Stimulated activated naive B cell treated with anti-CD40 and anti-IgM and Interleukin-4, amounts not matched to agents 10 μg/mL and 1 μg/mL and 100 μg/mL, for 72 hours (primary cell): ENCODE data around the gene DLGAP3.

ENCODE experiments used
- ATAC-seq, 2 donors: fragments of 150-1000 bp; cut with Tn5 transposase; replicated peaks; 2 replicates each; pipeline ENCODE4 v1.10.0; 2021; ENCODE audit warnings: moderate library complexity in 1 of 2
- DNase-seq: peaks from one replicate; pipeline ENCODE4 v3.0.0; 2021
- H3K27ac Mint-ChIP-seq: one replicate; pipeline ENCODE4 v1.8.0; 2022; ENCODE audit warnings: mild to moderate bottlenecking, mixed read lengths
- H3K27me3 Mint-ChIP-seq, 2 donors: one replicate each; pipeline ENCODE4 v1.8.0; 2022; ENCODE audit warnings: mixed read lengths in 2 of 2
- H3K36me3 Mint-ChIP-seq, 2 donors: one replicate each; pipeline ENCODE4 v1.8.0; 2022; ENCODE audit warnings: mixed read lengths in 2 of 2, mild to moderate bottlenecking in 1 of 2
- H3K4me1 Mint-ChIP-seq, 2 donors: one replicate each; pipeline ENCODE4 v1.8.0; 2022; ENCODE audit warnings: mixed read lengths in 2 of 2, mild to moderate bottlenecking in 1 of 2
- H3K4me3 Mint-ChIP-seq, 2 donors: one replicate each; pipeline ENCODE4 v1.8.0; 2022; ENCODE audit warnings: mild to moderate bottlenecking in 2 of 2, mixed read lengths in 2 of 2, moderate library complexity in 1 of 2
- H3K9me3 Mint-ChIP-seq, 2 donors: one replicate each; pipeline ENCODE4 v1.8.0; 2022; ENCODE audit warnings: mixed read lengths in 2 of 2, mild to moderate bottlenecking in 1 of 2

Gene DLGAP3

GRCh38 chr1:34859446-34860200, 69.8 kb downstream of the DLGAP3 start, which contains the start of gene SMIM12:
Gene SMIM12 (minus strand): TSS chr1:34859749. CDS start chr1:34855977, 3,772 bp downstream.
- Mint-ChIP-seq H3K4me1 (peaks cover 26 to 44% of the 10 kb centered on the region in 2 donors), H3K27ac (peak within 1 kb of the TSS; percentile 98), H3K36me3 (peaks cover 9 to 13% of the 10 kb centered on the region in 2 donors), H3K27me3 (no peaks in the 10 kb centered on the region), H3K9me3 (no peaks in the 10 kb centered on the region), H3K4me3 (peak within 1 kb of the TSS; percentile 91 to 99)
- DNase-seq (peak; percentile 92), ATAC-seq (peak; percentile 97 to 99)

- no peaks in the 10 kb centered on the region for H3K9me3 Mint-ChIP-seq
- DNase-seq (peak; percentile 6), ATAC-seq (peak; percentile 28 to 34)
- H3K27ac Mint-ChIP-seq = peak overlapping the region; percentile 98
- peaks cover 24 to 39% of the 10 kb centered on the region in 2 donors for H3K4me1 Mint-ChIP-seq
- peak overlapping the region; percentile 91 to 99 for H3K4me3 Mint-ChIP-seq
- H3K36me3 Mint-ChIP-seq = peaks cover 10 to 13% of the 10 kb centered on the region in 2 donors
- H3K27me3 Mint-ChIP-seq = no peaks in the 10 kb centered on the region
Measured at GRCh38 chr1:34858901-34859445, 70.5 kb downstream of the DLGAP3 start.

- H3K36me3 Mint-ChIP-seq = peaks cover 27 to 29% of the 10 kb centered on the region in 2 donors
- H3K4me1 Mint-ChIP-seq = peaks cover 29 to 41% of the 10 kb centered on the region in 2 donors
- no peaks in the 10 kb centered on the region for H3K9me3 Mint-ChIP-seq
- no peak overlapping the region for H3K4me3 Mint-ChIP-seq
- ATAC-seq (no peak), DNase-seq (no peak)
- no peaks in the 10 kb centered on the region for H3K27me3 Mint-ChIP-seq
- H3K27ac Mint-ChIP-seq = no peak overlapping the region
Measured at GRCh38 chr1:34856697-34857096, 72.8 kb downstream of the DLGAP3 start.

- peaks cover 45 to 53% of the 10 kb centered on the region in 2 donors for H3K36me3 Mint-ChIP-seq
- peak overlapping the region; percentile 49 for H3K27ac Mint-ChIP-seq
- DNase-seq = peak; percentile 76
Measured at GRCh38 chr1:34852677-34853217, 76.7 kb downstream of the DLGAP3 start.

GRCh38 chr1:34851431-34852105, 77.9 kb downstream of the DLGAP3 start:
- ATAC-seq = no peak
- Mint-ChIP-seq H3K9me3 (no peaks in the 10 kb centered on the region), H3K4me3 (no peak overlapping the region), H3K27me3 (no peaks in the 10 kb centered on the region), H3K4me1 (peaks cover 10 to 13% of the 10 kb centered on the region in 2 donors), H3K36me3 (peaks cover 45 to 54% of the 10 kb centered on the region in 2 donors), H3K27ac (no peak overlapping the region)
- no peak for DNase-seq

More at GRCh38 chr1:34852677-34853217, 76.7 kb downstream of the DLGAP3 start:
- Mint-ChIP-seq H3K4me1 (peaks cover 16% of the 10 kb centered on the region in 2 donors), H3K27me3 (no peaks in the 10 kb centered on the region), H3K4me3 (no peak overlapping the region), H3K9me3 (no peaks in the 10 kb centered on the region)
- peak; percentile 99 to 100 for ATAC-seq

- Mint-ChIP-seq H3K4me1 (peaks cover 10 to 13% of the 10 kb centered on the region in 2 donors), H3K9me3 (no peaks in the 10 kb centered on the region), H3K36me3 (peaks cover 41 to 49% of the 10 kb centered on the region in 2 donors), H3K4me3 (no peak overlapping the region), H3K27me3 (no peaks in the 10 kb centered on the region), H3K27ac (no peak overlapping the region)
- ATAC-seq (no peak), DNase-seq (no peak)
Measured at GRCh38 chr1:34850382-34850781, 79.1 kb downstream of the DLGAP3 start.

GRCh38 chr1:34847094-34847493, 82.4 kb downstream of the DLGAP3 start:
- Mint-ChIP-seq H3K27ac (peak overlapping the region; percentile 52), H3K9me3 (no peaks in the 10 kb centered on the region), H3K4me1 (peaks cover 0 to 12% of the 10 kb centered on the region in 2 donors), H3K27me3 (no peaks in the 10 kb centered on the region), H3K4me3 (no peak overlapping the region), H3K36me3 (peaks cover 31 to 44% of the 10 kb centered on the region in 2 donors)
- no peak for DNase-seq
- no peak for ATAC-seq

- ATAC-seq (no peak), DNase-seq (no peak)
- Mint-ChIP-seq H3K4me1 (peaks cover 0 to 7% of the 10 kb centered on the region in 2 donors), H3K9me3 (no peaks in the 10 kb centered on the region), H3K4me3 (no peak overlapping the region), H3K36me3 (peaks cover 30 to 38% of the 10 kb centered on the region in 2 donors), H3K27me3 (no peaks in the 10 kb centered on the region), H3K27ac (no peak overlapping the region)
Measured at GRCh38 chr1:34846265-34846664, 83.2 kb downstream of the DLGAP3 start.

- ATAC-seq (no peak), DNase-seq (no peak)
- no peaks in the 10 kb centered on the region for H3K9me3 Mint-ChIP-seq
- no peak overlapping the region for H3K4me3 Mint-ChIP-seq
- peaks cover 0 to 7% of the 10 kb centered on the region in 2 donors for H3K4me1 Mint-ChIP-seq
- H3K27me3 Mint-ChIP-seq = no peaks in the 10 kb centered on the region
- H3K27ac Mint-ChIP-seq = no peak overlapping the region
- H3K36me3 Mint-ChIP-seq = peaks cover 26 to 33% of the 10 kb centered on the region in 2 donors
Measured at GRCh38 chr1:34845131-34845901, 84.1 kb downstream of the DLGAP3 start.

- ATAC-seq = no peak
- Mint-ChIP-seq H3K9me3 (no peaks in the 10 kb centered on the region), H3K27ac (no peak overlapping the region), H3K36me3 (peaks cover 21 to 26% of the 10 kb centered on the region in 2 donors), H3K4me3 (no peak overlapping the region), H3K4me1 (peaks cover 0 to 7% of the 10 kb centered on the region in 2 donors), H3K27me3 (no peaks in the 10 kb centered on the region)
- no peak for DNase-seq
Measured at GRCh38 chr1:34844252-34844634, 85.2 kb downstream of the DLGAP3 start.

- Mint-ChIP-seq H3K4me1 (peaks cover 0 to 7% of the 10 kb centered on the region in 2 donors), H3K36me3 (peaks cover 18 to 21% of the 10 kb centered on the region in 2 donors), H3K9me3 (no peaks in the 10 kb centered on the region), H3K27me3 (no peaks in the 10 kb centered on the region), H3K4me3 (no peak overlapping the region), H3K27ac (peak overlapping the region; percentile 6)
- no peak for ATAC-seq
- DNase-seq = no peak
Measured at GRCh38 chr1:34843392-34844251, 85.8 kb downstream of the DLGAP3 start.

- H3K36me3 Mint-ChIP-seq = peaks cover 12 to 17% of the 10 kb centered on the region in 2 donors
- no peak overlapping the region for H3K4me3 Mint-ChIP-seq
- peaks cover 0 to 5% of the 10 kb centered on the region in 2 donors for H3K4me1 Mint-ChIP-seq
- no peak for ATAC-seq
- DNase-seq = no peak
- H3K9me3 Mint-ChIP-seq = no peaks in the 10 kb centered on the region
- no peaks in the 10 kb centered on the region for H3K27me3 Mint-ChIP-seq
- no peak overlapping the region for H3K27ac Mint-ChIP-seq
Measured at GRCh38 chr1:34842952-34843371, 86.5 kb downstream of the DLGAP3 start.

GRCh38 chr1:34842073-34842472, 87.4 kb downstream of the DLGAP3 start:
- no peak for DNase-seq
- Mint-ChIP-seq H3K9me3 (no peaks in the 10 kb centered on the region), H3K27ac (no peak overlapping the region), H3K27me3 (no peaks in the 10 kb centered on the region), H3K36me3 (peaks cover 10 to 18% of the 10 kb centered on the region in 2 donors), H3K4me1 (peaks cover 0 to 7% of the 10 kb centered on the region in 2 donors), H3K4me3 (no peak overlapping the region)
- no peak for ATAC-seq
